Cardiac muscle cell (in vitro differentiated cells and primary cell): ENCODE measurements around the gene VAMP7. TPM values are rescaled to one million over a fixed set of nuclear protein-coding genes. Genes with fewer than 3 reads are reported as not detected.

ENCODE experiments used
- DNase-seq, 2 donors: peaks; one replicate each; pipeline versions ENCODE4 v3.0.0 to v3.0.0-alpha.2; 2010 to 2017; ENCODE audit warnings: low read depth in 1 of 2, low spot score in 1 of 2
- H3K27ac ChIP-seq: fragments of 200-600 bp; sonication (generic); 2 replicates; pipeline ENCODE4 v1.5.1; 2016
- H3K27me3 ChIP-seq: fragments of 200-600 bp; sonication (generic); 2 replicates; pipeline ENCODE4 v1.6.0; 2016; ENCODE audit warnings: control low read depth
- H3K36me3 ChIP-seq: fragments of 200-600 bp; sonication (generic); 2 replicates; pipeline ENCODE4 v1.5.1; 2016; ENCODE audit warnings: control low read depth
- H3K4me1 ChIP-seq: fragments of 200-600 bp; sonication (generic); 2 replicates; pipeline ENCODE4 v1.8.1; 2017; ENCODE audit warnings: low read depth, mild to moderate bottlenecking, mixed run types
- H3K4me3 ChIP-seq: fragments of 200-600 bp; sonication (generic); 2 replicates; pipeline ENCODE4 v1.5.1; 2016; ENCODE audit warnings: mild to moderate bottlenecking
- H3K9me3 ChIP-seq: fragments of 200-600 bp; sonication (generic); 2 replicates; pipeline ENCODE4 v1.5.1; 2017; ENCODE audit warnings: low read depth, mild to moderate bottlenecking, control low read depth
- polyA plus RNA-seq: library from polyadenylated mRNA; unstranded; fragments of >200 nt; fragmentation: Nextera tagmentation; extraction: Ambion mirVana; gene quantifications from 2 replicates; pipeline ENCODE4 v1.2.1, GENCODE V29; 2016
- total RNA-seq: library from RNA; depleted of rRNA; stranded (reverse); fragments of >200 nt; gene quantifications from 2 replicates; pipeline ENCODE4 v1.2.3, GENCODE V29; 2016
- TF ChIP-seq, protein P1 (sequence below): IDR thresholded peaks from 2 replicates; pipeline ENCODE4 v1.5.1; 2012; ENCODE audit warnings: low read depth, mild to moderate bottlenecking, low read length

VAMP7 gene
- total and polyA plus RNA-seq, 2 experiments from 2014 or later: 16.1 to 29.9 TPM

DNA sequence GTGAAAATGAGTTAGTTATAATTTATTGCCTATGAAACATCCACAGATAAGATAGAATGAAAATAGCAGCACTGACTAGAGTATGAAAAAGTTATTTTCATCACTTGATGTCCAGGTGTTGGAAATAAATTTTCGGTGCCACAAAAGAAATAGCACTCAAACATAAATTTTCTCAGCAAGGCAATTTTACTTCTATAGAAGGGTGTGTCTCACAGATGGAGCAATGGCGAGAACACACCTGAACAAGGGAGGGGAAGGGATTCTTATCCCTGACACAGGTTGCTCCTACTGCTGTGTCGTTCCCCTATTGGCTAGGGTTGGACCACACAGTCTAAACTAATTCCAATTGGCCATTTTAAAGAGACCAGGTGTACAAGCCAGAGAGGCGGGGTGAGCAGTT, 13.3 kb upstream of the VAMP7 start:
- Histone ChIP-seq H3K27me3 (no peaks in the 10 kb centered on the region), H3K4me3 (no peak overlapping the region), H3K4me1 (no peaks in the 10 kb centered on the region), H3K27ac (no peak overlapping the region), H3K9me3 (no peaks in the 10 kb centered on the region), H3K36me3 (no peaks in the 10 kb centered on the region)
- no peak for DNase-seq
- TF ChIP-seq, protein P1, sequence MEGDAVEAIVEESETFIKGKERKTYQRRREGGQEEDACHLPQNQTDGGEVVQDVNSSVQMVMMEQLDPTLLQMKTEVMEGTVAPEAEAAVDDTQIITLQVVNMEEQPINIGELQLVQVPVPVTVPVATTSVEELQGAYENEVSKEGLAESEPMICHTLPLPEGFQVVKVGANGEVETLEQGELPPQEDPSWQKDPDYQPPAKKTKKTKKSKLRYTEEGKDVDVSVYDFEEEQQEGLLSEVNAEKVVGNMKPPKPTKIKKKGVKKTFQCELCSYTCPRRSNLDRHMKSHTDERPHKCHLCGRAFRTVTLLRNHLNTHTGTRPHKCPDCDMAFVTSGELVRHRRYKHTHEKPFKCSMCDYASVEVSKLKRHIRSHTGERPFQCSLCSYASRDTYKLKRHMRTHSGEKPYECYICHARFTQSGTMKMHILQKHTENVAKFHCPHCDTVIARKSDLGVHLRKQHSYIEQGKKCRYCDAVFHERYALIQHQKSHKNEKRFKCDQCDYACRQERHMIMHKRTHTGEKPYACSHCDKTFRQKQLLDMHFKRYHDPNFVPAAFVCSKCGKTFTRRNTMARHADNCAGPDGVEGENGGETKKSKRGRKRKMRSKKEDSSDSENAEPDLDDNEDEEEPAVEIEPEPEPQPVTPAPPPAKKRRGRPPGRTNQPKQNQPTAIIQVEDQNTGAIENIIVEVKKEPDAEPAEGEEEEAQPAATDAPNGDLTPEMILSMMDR: no peak

GRCh38 chrX:155870958-155871357, 10.2 kb upstream of the VAMP7 start:
- no peaks in the 10 kb centered on the region for H3K9me3 ChIP-seq
- TF ChIP-seq, protein P1: no peak
- no peaks in the 10 kb centered on the region for H3K4me1 ChIP-seq
- no peak for DNase-seq
- no peaks in the 10 kb centered on the region for H3K36me3 ChIP-seq
- no peak overlapping the region for H3K27ac ChIP-seq
- no peaks in the 10 kb centered on the region for H3K27me3 ChIP-seq
- no peak overlapping the region for H3K4me3 ChIP-seq

DNA sequence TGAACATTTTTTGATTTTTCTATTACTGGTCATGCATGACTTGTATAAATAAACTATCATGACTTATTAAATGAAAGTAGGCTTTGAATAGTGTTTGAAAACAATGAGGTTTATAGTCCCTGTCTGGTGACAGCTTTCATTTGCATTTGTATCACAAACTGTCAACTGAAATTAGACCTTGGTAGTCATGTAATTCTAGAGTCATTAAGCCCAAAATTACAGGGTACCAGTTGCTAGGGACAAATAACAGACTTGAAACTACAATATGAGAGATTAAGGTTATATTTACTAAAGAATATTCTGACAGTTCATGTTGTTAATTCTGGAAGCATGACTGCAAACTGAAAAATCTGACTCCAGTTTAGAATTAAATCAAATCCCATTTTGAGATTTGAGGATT, 9.2 kb upstream of the VAMP7 start:
- H3K36me3 ChIP-seq: no peaks in the 10 kb centered on the region
- no peak for DNase-seq

DNA sequence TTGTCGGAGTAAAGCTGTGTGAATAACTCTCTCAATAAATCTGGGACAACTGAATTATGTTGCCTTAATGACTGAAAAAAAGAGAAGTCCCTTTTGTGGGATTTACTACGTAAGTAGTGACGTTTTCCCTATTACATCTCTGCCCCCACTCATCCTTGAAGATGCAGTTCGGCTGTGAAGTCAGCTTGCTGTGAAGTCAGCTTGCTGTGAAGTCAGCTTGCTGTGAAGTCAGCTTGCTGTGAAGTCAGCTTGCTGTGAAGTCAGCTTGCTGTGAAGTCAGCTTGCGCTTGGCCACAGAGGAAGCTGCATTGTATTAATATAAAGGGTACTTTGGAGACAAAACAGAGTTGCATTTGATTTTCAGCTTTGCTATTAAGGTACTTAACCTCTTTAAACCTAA, 8.0 kb upstream of the VAMP7 start:
- Histone ChIP-seq H3K4me1 (no peaks in the 10 kb centered on the region), H3K36me3 (no peaks in the 10 kb centered on the region), H3K27me3 (no peaks in the 10 kb centered on the region), H3K27ac (no peak overlapping the region), H3K4me3 (no peak overlapping the region), H3K9me3 (no peaks in the 10 kb centered on the region)
- no peak for DNase-seq
- TF ChIP-seq, protein P1: no peak

More for the DNA sequence above, 9.2 kb upstream of the VAMP7 start:
- H3K4me3 ChIP-seq: no peak overlapping the region
- no peaks in the 10 kb centered on the region for H3K9me3 ChIP-seq
- H3K4me1 ChIP-seq: no peaks in the 10 kb centered on the region
- no peaks in the 10 kb centered on the region for H3K27me3 ChIP-seq
- H3K27ac ChIP-seq: no peak overlapping the region
- TF ChIP-seq, protein P1: no peak

GRCh38 chrX:155874571-155875244, 6.4 kb upstream of the VAMP7 start:
- no peak overlapping the region for H3K4me3 ChIP-seq

More at GRCh38 chrX:155874571-155875244, 6.4 kb upstream of the VAMP7 start:
- no peaks in the 10 kb centered on the region for H3K36me3 ChIP-seq
- peak in 1 of 2 donors; percentile 32 for DNase-seq
- TF ChIP-seq, protein P1: no peak
- no peaks in the 10 kb centered on the region for H3K4me1 ChIP-seq
- no peak overlapping the region for H3K27ac ChIP-seq
- no peaks in the 10 kb centered on the region for H3K27me3 ChIP-seq
- H3K9me3 ChIP-seq: no peaks in the 10 kb centered on the region
